GM19240 (cell line): ENCODE results near the gene SORCS3.

Experiments
- DNase-seq: peaks from one replicate; pipeline ENCODE4 v3.0.0; 2011; ENCODE audit warnings: low spot score; ENCODE audit not compliant: insufficient read length

The SORCS3 gene

DNA sequence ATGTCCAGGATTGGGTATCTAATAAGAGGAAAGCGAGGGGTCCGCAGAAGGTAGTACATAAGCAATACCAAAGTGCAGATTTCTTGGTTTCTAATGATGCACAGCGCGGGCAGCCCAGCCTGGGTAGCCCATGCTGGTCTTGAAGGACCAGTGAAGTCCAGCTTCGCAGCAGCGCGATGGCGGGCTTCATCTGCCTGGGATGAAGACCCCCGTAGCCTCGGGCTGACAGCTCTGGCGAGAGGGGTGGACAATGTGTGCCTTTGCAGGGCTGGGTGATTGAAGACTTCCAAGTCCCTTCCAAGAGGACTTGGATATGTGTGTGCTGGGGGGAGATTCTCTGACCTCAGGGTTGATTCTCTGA is 2.2 kb downstream of the SORCS3 start:
- no peak for DNase-seq

DNA sequence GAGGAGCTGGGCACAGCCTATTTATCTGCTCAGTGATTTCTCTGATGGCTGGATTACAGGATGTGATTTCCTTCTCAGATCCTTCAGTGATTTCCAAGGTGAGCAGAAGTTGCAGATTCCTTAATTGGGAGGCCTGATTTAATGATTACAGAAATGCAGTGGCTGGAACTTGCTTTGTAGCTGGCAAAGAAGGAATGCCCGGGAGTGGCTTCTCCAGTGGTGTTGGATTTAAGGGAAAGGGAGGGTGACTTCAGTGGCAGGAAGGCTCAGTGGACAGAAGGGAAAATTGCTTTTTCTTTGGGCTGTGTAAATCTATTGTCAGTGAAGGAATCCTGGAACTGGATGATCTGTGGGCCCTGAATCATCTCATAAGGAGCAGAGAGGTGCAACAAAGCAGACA is 5.1 kb downstream of the SORCS3 start:
- no peak for DNase-seq

DNA sequence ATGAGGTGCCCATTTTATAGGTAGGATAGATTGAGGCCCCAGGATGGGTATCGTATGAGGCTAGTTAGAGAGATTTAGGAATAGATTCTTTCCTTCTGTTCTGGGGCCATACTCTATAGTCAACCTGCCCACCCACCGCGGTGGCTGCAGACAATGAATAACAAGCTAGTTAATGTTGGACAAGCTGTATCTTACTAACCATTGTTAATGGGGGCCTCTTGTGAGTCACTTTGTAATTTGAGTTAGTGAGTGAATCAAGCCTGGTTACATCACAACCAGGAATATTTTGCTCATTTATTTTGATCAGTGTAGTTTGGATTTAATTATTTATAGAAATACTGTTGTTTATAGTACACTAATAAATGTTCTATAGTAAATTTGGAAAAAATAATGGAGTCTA is 7.3 kb downstream of the SORCS3 start:
- DNase-seq: no peak

DNA sequence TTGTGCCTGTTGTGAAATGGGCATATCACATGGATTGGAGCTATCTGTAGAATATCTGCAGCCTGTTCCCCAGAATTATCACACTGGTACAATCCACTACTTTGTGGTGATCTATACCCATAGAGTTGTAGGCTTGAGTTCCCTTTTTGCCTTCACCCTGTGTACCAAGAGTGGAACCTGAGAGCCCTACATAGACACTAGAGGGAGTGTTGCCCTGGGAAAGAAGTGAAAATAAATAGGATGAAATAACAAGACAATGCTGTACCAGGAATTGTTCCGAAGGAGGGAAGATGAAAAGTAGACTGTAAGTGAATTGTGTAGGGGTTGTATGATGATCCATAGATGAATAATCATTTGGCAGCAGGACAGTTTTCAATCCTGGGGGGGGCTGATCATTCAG is 9.0 kb downstream of the SORCS3 start:
- DNase-seq: no peak

DNA sequence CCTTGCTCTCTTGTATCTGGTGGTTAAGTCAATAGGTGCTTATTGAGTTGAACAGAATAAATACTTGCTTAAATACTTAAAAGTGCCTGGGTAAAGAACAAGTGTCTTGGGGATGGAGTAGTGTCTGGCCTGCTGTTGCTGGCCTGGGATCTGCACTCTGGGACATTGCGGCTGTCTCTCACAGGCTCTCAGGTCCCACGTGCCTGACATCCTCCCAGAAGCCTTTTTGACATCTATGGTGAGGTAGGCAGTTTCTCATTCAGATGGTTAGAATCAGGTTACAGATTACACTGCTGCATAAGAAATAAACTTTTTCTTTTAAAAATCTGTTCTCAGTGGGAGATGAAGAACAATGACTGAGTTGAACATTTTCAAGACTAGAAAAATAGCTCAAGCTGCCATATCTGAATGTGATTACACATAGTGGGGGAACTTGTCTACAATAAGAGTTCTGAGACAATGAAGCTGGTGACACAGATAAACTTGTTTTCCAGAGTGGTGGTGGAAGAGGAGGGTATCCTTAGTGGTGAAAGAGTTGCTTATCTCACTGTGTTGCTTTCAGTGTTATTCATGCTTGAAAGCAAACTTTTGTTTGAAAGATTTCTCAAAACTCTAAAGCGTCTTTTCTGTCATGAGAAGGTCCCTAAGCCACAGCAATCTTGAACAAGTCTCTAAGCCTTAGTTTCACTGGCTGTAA is 9.7 kb downstream of the SORCS3 start:
- no peak for DNase-seq

DNA sequence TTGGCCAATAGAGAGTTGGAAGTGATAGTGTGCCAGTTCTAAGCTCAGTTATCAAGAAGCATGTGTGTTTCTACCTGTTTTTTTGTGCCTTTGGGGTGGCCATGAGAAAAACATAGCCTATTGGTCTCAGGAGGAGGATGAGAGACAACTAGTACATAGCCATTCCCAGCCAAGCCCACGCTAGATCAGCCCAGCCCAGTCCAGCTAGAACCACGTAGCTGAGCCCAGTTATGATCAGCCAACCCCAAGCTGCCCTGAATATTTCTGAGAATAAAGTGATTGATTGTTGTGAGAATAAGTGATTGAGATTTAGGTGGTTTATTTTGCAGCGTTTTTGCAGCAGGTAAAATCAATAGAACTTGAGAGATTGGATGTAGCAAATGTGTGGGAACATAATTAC is 15.9 kb downstream of the SORCS3 start:
- DNase-seq: no peak

DNA sequence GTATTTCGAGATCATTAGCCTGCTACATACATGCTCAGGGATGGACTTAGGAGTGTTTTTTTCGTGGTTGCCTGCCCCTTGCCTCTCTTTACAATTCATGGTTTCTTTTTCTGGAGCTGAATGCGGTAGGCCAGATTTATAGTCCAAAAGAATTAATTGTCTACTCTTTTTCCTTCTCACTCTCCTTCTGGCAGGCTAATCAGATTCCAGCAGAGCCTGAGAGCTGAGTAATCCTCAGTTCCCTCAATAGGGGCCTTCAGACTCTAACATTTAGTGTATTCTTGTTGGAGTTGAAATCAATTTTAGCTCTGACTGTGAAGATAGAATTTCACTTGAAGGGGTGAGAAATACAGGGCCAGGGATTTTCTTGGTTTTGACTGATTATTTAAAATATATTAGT is 16.4 kb downstream of the SORCS3 start:
- DNase-seq: no peak

DNA sequence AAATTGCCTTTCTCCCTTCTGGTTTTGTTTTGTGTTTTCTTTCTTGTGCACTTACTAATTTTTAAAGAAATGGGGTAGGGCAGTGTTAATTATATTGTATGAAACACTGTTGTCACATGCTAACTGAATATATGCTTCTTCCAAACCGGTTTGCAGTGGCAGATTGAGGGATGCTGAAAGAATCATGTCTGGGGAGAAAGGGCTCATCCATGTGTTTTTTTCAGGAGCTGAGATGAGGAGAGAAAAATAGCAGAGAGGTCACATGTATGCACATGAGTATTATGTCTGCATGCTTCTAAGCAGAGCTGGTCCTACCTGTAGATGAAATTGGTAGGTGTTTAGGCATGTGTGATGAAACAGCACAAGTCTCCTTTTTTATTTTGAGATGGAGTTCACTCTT is 17.0 kb downstream of the SORCS3 start:
- DNase-seq: no peak

DNA sequence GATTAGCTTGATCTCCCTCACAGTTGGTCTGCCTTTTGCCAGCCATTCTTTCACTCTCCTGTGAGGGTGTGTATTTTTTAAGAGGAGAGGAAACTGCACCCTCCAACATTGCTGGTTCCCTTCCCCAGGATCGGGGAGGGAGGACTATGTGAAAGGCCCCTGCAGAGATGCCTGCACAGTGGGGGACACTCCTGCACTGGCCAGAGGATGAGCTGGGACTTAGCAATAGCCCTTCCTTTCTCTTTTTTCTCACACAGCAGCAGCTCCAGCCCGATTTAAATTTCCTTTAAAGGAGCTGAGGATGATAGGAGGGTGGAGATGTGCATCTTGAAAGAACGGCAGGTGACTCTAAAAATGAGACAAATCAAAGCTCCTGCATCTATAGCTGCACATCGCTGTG is 18.7 kb downstream of the SORCS3 start:
- DNase-seq: no peak

DNA sequence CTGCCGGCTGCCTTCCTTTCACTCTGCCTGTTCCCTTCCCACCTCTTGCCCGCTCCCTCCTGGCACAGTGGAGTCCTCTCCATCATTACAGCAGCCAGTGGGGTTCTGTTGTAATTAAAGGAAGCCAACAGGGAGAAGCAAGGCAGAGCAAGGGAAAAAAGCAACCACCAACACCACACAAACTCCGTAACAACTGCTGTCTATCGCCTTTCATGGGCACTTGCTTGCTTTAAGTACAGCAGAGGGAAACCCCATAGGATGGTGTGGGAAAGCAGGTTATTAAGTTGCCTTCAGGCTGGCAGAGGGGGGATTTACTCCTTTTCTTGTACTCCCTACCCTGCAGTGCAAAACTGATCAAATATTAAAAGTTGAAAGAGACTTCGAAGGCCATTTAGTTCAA is 22.0 kb downstream of the SORCS3 start:
- DNase-seq: no peak

DNA sequence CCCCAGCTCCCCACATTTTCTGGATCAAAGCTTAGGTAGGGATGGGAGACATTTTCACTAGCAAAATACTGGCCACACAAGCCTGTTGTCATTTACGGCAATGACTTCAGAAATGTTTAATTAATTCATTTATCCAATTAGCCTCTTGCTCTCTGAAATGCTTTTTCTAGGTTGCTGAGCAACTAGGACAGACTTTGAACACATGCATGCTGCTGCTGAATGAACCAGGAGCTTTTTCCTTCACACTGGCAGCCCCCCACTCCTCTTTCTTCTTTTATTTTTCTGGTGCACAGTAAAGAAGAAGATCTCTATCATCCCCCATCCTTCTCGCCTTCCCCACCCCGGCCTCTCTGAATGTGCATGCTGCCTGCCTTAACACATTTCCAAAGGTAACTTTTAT is 22.5 kb downstream of the SORCS3 start:
- no peak for DNase-seq

DNA sequence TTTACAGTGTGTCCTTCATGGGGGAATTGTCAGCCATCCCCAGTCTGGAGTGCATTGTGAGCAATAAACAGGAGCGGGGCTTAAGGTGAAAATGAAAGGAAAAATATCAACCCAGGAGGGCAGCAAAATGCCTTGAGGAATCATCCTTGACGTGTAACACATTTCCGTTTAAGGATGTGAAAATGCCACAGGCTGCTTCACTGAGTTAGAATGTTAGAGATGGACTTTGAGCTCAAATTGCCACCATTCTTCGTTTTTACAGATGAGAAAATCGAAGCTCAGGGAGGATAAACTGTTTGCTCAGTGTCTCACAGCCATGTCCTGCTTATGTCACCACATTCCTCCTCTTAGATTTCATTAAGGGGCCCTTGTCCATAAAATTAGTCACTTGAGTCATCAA is 23.1 kb downstream of the SORCS3 start:
- no peak for DNase-seq

DNA sequence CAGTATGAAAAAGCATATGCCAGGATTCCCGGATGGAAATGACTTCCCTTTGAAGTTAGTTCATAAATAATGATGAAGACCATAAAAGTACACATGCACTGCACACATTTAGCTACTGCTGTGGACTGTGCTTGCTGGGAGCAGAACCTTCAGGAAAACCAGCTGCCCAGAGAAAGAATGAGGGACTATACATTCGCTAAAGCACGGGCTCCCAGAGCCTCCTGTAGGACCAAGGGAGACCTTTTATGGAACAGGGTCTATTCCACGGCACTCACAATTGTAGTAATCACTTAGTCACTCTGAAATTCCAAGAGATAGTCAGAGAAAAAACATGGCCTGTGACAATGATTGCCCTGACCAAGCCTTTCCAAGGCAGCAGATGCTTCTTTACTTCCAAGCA is 24.1 kb downstream of the SORCS3 start:
- DNase-seq: no peak

DNA sequence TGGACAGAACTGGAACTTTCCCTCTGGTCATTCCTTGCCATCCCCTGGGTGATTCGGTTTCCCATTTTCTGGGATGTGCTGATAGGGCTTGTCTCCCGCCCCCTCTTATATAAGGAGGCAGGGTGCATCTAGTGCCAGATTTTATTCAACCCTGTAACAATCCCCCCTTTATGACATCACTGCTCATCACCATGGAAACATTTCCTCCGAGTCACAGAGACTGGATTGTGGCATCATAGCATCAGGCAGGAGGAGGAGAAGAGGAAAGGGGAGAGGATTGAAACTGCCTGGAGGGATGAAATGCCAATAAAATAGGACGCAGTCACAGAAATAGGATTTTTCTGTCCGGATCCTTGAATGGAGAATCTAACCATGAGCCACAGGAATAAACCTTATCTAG is 25.0 kb downstream of the SORCS3 start:
- no peak for DNase-seq

DNA sequence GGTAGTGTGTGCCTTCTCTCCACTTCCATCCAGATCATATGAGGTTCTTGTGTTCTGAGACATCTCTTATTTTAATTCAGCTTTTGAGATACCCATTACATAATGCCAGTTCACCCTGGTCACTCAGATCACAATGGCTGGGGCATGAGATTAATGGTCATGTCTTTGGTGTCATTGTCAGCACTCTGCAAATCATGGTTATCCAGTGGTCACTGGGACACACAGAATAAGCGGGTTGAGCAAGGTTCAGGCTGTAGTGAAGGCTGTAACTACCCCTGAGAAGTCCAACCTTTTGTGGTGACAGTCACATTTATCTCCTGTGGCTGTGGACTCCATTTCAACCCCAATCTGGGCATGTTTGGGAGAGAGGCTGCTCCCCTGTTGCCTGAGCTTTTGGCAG is 35.8 kb downstream of the SORCS3 start:
- DNase-seq: no peak

DNA sequence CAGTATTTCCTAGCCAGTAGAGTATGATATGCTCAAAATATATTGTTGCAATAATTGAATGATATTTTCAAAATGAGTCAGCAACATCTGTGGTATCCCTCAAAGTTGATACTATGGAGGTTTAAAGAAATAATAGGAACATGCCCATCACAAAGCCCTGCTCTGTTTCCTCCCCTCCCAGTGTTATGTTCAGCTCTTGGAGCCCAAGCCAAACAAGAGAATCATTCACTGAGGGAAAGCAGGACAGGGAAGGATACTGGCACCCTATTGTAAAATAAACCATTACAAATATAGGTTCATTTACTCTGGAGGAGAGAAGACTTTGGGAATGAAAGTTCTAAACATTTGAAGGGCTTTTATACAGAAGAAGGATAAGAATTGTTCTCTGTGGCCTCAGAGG is 37.6 kb downstream of the SORCS3 start:
- DNase-seq: no peak

DNA sequence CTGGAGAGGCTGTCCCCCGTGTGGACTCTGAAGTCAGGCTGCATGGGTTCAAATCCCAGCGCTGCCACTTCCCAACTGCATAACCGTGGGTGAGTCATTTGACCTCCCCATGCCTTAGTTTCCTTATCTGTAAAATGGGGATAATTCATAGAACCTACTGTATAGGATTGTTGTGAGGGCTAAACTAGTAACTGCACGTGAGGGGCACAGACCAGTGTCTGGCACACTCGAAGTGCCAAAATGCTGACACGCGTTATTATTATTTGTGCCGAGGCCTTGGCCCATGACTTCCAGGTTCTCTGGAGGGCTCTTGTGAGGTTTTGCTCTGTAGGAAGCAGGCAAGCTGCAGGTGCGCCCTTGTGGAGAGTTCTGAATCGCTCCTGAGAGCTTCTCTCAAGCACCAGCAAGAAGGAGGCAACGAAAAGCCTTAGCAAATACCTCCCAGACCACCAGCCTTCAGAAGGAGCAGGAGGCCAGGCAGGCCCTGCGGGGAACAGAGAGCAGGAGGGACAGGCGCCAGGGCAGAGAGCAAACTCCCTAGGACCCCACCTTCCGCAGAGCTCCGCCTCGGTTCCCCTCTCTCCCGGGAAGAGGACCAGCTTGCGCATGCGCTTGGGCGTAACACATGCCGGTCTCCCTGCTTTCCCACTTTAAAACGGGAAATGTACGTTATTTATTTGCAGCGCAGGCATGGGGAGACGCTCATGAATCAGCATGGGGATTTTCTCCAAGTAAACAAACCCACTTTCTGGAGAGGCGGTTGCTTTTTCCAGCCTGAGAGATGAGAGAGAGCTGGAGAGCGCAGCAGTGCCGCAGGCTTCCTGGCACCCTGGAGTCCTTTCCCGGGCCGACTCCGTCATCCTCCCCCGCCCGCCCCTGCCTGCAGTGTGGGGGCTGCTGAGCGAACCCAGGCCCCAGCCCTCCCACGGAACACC is 39.6 kb downstream of the SORCS3 start:
- DNase-seq: no peak

DNA sequence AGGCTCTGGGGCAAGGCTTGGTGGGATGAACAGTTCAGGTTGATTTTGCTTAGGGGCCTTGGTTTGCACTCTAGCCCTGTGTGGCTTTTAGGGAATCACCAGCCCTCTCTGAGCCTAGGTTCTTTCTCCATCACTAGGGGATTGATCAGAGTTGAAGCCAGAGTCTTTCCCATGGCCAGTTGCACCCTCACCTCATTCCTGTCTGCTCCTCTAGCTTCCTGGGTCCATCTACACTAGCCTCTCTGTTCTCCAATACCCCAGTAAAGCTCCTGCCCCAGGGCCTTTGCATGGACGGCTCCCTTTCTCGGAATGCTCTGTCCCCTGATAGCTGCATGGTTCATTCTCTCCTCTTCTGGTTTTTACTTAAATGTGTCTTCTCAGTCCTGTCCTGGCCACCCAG is 40.4 kb downstream of the SORCS3 start:
- DNase-seq: no peak

DNA sequence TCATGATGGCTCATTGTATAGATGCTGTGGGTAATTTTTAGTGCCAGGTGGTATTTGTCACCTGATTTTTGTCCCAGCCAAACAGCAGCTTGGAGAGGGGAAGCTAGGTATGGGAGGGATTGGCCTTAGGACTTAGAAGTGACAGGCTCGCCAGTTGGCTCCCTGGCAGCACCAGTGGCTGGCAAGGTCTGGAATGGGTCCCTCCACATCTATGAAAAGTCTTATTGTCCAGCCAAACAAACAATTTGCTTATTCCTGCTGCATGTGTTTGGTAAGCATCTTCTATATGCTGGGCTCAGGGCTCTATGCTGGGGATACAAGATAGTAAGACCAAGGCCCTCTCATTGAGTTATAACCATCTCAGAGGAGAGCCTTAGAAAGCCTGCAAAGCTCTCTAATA is 42.5 kb downstream of the SORCS3 start:
- DNase-seq: no peak

DNA sequence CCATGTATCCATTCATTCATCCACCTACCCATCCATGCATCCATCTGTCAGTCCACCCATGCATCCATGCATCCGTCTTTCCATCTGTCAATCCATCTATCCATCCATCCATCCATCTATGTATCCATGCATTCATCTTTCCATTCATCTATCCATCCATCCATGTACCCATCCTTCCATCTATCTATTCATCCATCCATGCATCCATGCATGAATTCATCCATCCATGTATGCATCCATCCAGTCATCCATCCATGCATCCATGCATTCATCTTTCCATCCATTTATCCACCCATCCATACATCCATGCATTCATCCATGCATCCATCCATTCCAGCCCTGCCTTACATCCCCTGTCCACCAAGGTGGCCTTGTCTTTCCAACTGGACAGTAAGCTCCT is 45.7 kb downstream of the SORCS3 start:
- no peak for DNase-seq

DNA sequence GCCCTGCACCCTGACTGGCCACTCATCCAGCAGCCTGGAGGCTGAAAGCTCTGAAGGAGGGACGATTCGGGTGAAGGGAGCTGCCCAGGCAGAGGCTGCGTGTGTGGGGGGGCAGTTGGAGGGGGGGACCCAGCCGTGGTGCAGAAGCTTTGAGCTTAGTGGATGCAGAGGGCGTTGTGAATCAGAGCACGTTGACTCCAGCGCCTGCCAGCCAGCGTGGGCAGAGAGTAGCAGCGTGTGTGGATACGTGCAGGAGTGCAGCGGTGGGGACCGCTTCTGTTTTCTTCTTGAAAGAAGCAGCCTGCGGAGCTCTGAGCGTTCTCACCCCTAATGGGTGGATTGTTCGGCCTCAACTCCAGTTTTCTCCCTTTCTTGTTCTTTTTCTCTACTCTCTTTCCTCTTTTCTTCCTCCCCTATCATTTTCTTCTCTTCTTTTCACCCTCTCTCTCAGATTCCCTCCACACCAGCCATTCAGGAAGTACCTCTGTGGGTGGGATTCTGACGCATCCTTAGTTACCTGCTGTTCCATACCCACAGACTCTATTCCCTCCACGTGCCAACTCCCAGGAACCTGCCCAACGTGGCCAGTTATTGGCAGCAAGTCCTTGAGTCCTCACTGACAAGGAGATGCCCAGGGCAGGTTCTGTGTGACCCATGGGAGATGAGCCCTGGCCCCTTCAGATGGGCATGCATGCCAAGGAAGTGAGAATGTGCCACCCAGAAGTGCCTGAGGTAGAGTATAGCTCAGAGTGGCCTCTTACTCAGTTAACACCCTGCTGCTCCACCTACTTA is 47.4 kb downstream of the SORCS3 start:
- no peak for DNase-seq

DNA sequence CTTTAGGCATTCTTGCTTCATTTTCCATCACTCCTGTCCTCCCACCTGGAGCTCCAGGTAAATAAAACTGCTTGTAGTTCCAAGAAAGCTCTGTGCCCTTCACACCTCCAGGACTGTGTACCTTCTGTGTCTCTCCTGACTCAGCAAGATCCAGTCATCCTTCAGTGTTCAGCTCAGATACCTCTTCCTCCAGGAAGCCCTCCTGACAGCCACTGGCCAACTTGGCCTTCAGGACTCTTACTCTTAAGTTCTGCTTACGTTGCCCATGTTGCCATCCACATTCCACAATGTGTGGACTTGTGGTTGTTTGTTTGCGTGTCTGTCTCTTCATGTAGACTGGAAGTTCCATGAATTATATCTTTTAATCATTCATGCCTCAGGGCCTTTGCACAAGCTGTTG is 48.0 kb downstream of the SORCS3 start:
- DNase-seq: no peak
